COLO668 (cell line): ENCODE measurements around the gene CLIC6.

Source experiments
- DNase-seq: peaks from one replicate; lab custom pipeline; 2025; ENCODE audit not compliant: unreplicated experiment; lab: John Stamatoyannopoulos, UW

CLIC6 gene

DNA sequence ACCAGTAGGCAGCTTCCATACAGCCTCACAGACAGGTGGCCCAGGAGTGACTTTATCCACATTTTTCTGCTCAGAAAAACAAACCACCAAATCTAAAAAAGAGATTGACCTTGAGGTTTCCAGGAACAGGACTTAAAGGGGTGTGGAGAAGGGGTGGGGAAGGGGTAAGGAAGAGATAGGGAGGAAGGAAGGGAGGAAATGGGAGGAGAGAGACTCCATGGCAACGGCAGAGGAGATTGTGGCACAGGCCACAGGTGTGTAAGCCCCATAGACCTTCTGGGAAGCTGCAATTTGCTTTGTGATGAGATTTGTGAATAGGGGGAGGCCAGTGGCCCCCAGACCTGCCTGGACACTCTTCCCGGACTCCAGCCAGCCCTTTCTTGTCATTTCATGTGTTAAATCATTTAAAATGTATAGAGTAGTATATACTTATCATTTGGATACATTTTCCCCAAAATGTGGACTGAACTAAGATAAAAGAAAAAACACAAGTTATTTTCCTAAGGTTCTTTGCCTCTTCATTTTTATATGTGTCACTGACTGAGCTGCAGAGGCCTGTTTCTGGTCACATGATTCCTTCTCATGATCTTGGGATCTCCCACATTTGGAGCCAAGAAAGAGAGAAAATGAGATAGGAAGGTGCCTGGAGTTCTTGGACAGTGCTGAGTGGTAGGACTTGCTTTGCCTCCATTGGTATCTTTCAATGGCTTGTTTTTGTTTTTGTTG lies 55.5 kb downstream of the CLIC6 start:
- DNase-seq, result no peak

DNA sequence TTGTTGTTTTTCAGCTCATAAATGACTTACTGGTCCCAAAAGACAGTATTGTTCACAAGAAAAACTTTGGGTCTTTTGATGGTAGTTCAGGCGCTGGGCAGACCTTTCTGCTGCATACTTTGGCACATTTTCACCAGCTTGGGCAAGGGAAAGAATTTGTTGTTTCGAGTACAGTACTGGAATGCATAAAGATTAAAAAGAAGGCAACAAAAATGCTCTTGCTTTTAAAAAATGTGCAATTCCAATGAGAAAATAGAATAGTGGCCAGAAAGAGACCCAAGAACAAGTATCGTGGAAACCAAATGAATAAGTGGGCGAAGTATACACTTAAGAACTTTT lies 56.0 kb downstream of the CLIC6 start:
- no peak for DNase-seq

DNA sequence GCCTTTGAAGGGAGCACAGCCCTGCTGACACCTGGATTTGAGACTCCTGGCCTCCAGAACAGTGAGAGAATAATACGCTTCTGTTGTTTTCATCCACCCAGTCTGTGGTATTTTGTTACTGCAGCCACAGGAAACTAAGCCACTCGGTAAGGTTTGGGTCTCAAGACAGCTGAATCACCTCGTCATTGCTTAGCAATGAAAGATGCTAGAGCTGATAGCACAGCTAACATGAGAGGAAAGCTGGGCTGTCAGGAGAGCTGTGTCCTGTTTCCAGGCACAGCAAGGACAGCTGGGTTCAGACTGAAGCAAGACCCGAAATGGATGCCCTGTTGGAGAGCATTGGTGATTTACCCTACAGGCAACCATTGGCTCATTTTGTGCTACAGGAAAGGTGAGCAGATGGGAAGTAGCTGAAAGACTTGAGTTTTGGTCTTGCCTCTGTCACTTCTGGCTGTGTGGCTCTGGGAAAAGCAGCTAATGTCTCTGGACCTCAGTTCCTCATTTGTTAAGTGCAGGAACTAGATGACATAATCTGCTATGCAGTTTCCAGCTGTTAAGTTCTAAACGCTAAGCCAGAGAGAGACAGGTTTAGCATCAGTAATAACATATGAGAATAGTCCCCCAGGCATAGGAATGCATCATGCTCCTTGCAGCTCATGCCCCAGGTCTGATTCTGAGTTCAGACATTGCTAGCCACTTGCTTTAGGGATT lies 58.0 kb downstream of the CLIC6 start:
- no peak for DNase-seq

DNA sequence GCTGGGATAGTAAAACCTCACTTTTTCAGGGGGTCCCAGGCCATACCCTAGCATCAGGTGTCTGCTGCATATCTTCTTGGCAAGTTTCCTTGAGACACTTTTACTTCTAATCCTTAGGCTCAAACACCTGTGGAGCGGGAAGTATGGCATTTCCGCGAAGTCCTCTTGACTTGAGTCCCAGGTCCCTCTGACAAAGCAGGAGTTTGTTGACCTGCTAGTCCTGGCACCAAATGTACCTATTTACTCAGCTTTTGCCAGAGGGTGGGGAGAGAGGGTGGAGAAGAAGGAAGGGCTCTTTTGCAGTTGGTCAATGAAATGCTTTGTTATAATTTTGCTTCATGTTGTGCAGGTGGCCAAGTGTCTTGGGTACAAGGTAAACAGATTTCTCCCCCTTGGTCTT lies 59.7 kb downstream of the CLIC6 start:
- DNase-seq, result peak; percentile 23

DNA sequence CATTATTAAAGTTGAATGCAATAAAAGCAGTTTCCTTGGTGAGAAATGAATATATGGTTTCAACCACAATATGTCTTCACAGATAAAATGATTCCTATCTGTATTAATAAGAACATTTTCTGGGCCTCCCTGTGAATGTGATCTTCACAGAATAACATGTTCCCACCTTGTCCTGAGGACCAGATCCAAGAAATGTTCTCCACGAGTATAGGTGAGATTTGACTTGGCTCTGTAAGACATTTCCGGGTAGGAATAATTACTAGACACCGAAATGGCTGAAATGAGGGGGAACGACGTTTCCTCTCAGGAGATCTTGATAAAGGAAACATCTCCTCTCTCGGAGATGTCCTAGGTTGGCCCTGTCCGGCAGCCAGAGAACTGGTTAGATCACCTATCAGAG lies 61.4 kb downstream of the CLIC6 start:
- DNase-seq, result no peak

DNA sequence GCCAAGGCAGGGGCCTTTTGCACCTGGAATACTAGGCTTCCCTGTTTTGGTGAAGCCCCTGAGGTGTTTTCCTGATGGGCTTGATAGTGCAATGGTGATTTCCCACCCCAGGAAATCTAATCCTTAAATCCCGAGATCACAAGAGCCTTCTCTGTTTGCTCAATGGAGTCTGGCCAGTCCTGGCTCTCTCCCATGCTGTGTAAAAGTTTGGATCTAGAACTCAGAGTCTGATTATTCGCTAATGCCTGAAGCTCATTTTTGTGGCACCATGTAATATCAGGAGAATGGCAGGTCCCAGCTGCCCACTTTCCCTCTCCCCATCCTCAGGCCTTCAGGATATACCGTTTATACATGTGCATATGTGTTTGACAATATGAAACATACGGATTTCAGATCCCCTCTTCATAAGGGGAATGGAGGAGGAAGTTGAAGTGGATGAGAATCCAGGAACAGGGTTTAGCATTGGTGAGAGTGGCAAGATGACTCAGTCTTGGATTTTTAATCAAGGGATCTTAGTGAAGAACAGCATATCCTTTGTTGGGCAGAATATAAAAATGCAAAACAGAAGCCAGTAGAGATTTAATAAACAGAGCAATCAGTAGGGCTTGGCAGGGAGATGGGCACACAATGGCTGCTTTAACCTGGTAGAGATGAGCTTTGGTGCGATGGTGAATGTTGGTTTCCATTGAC lies 62.1 kb downstream of the CLIC6 start:
- DNase-seq, result no peak

DNA sequence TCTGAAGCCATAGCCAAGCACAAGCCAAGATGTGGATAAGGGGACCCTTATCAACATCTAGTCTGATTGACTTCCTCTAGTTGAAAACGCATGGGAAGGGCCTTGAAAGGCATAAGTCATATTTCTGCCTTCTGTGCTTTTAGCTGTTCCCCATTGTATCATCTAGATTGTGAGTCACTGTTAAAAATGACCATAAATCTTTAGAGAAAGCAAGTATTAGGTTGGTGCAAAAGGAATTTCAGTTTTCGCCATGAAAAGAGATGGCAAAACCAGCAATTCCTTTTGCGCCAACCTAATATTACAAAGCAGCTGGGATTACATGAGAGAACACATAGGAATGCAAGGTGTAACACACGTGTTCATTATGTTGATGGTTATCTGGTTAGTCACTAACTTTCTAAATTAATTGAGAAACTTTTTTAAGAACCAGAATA lies 63.6 kb downstream of the CLIC6 start:
- no peak for DNase-seq

DNA sequence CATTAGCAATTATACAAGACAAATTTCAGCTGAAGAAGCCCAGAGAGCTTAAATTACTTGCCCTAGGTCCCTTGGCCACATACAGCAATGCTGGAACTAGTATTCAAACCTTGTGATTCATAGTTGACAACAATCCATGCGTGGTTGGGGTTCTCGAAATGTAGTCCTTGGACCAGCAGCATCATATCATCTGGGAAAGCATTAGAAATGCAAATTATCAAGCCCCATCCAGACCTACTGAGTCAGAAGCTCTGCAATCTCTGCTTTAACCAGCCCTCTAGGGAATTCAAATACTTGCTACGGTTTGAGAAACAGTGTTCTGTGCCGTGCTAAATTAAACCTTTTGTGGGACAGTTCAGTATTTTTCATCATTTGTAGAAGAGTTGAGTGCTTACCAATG lies 65.1 kb downstream of the CLIC6 start:
- DNase-seq, result no peak

DNA sequence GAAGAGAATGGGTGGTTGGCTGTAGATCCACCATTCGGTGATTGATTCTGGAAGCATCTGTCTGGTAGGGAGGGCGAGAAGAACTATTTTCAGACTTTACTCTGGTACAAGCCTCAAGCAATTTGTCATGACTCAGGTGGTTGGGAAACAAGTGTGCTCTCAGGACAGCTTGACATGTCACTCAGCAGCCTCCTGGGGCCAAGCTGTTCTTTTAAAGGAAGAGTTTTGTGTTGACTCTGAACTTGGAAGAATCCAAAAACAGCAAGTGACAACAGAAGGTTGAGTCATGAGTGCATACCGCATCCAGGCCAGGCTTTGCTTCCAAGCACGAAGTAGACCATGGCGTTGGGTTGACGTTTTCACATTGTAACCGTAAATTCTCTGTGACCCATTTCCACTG lies 65.9 kb downstream of the CLIC6 start:
- no peak for DNase-seq

DNA sequence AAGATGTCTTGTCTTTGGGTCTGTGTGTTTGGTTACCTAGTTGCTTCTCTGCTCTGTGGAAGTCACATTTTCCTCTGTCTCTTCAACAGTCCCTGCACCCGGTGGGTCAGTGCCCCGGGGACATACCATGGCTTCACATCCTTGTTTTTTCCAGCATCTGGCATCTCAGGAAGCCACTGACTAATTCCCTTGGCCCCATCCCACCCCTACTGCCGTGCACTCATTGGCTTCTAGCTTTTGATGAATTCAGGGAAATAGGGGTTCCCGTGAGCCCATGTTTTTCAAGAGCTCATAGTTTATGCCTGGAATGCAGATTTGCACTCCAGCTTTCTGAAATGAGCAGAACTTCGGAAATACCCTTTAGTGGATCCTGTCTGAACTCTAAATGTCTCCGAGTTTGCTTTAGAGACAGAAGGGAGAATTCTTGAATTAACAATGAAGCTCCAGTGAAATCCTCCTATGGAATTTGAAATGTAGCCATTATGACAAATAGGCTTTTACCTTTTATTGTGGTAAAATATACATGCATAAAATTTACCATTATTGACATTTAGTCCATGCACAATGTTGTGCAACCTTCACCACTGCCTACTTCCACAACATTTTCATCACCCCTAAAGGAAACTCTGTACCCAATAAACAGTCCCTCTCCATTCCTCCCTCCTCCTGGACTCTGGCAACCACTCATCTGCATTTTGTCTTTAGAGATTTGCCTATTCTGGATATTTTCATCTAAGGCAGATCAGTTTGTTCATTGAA lies 67.5 kb downstream of the CLIC6 start:
- DNase-seq, result no peak

DNA sequence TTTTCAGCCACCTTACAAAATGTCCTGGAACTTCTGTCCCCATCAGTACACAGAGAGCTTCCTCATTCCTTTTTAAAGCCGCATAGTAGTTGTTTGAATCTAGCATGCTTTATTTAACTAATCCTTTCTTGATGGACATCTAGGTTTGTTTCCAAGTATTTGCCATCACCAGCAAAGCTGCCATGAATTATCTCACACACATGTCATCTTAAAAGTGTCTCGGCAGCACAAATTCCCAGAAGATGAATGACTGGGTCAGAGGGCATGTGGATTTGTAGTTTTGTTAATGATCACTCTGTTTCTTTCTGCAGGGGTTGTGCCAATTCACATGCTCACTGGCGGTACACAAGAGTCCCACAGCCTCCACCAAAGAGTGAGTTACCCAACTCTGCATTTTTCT lies 68.3 kb downstream of the CLIC6 start:
- no peak for DNase-seq

DNA sequence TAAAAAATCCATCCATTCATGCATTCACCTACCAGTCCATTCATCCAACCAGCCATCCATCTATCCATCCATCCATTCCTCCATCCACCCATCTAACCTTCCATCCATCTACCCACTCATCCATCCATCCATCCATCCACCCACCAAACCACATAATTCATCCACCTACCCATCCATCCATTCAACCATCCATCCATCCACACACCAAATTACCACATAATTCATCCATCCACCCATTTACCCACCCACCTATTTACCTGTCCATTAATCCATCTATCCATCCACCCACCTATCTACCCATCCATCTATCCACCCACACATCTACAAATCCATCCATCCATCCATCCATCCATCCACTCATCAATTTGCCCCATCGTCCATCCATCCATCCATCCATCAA lies 71.4 kb downstream of the CLIC6 start:
- DNase-seq, result no peak

DNA sequence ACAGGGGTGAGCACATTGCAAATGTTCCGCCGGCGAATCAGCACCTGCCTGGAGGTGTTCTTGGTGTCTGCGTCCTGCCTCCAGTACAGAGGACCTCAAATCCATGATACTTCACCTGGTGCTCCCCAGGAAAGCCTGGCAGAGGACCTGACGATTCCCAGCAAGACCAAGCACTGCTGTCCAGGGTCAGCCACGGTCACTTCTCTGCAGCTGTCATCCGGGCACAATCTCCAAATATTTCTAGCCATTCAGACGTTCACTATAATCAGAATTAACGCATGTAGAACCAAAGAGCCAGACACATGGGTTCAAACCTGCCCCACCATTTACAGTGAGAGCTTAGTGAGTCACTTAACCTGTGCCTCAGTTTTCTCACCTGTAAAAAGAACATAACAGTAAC lies 74.5 kb downstream of the CLIC6 start:
- DNase-seq, result no peak

DNA sequence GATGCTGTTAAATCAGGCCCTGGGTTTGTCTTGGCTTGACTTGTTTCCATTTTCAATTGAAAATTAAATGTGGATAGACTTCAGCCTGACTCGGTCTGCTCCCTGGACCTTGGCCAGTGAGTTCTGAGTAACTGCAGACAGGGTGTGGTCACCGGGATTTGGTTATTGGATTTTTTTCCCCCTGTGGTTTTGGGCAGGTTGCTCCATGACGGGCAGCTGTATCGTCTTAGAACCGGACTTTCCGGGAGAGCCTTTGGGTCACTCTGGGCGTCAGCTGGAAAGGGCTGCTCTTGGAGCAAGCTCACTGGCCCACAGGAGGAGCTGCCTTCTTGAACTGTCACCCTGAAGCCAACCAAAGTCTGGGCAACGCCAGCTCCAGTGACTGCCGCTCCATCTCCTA lies 75.0 kb downstream of the CLIC6 start:
- DNase-seq, result no peak

DNA sequence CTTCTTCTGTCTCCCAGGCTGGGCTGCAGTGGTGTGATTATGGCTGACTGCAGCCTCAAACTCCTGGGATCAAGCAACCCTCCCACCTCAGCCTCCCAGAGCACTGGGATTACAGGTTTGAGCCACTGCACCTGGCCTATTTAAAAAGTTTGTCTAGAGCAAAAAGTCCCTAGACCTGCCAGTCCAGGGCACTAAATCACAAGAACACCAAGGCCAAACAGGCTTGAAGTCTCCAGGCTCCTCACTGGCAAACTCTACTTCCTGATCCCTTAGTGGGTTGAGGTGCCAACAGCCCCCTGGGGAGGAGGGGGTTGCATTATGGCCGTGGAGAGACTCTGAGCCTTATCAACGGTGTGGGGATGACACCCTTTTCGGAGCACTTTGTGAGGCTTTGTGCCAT lies 76.0 kb downstream of the CLIC6 start:
- DNase-seq, result no peak

DNA sequence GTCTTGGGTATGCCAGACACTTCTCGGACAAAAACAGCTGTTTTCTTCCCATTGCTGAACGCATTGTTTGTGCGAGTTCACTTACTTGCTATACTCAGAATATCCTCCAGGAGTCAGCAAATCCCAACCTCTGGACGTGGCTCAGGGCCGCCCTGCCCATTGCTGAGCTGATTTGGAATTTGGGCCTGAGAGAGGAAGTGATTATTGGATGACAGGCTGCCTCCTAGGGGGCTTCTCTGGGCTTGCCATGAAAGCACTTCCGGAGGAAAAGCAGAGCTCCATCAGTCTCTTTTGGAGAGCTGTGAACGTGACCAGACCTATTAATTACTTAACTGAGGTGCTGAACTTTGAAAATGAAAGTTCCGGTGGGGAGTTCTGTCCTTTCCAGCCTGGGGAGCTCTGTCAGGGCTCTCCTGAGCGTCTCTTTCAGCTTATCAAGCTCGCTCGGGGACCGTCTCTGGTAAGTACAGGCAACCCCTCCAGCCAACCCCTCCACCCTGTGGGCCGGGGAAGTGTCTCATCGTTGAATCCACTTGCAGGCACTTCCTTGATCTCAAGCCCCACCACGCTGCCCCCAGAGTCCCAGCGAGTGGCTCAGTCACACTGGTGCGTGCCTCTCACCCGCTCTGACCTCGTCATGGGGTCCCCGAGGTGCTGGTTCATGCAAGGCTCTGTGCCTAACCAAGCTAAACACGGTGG lies 76.9 kb downstream of the CLIC6 start:
- DNase-seq, result peak; percentile 72

DNA sequence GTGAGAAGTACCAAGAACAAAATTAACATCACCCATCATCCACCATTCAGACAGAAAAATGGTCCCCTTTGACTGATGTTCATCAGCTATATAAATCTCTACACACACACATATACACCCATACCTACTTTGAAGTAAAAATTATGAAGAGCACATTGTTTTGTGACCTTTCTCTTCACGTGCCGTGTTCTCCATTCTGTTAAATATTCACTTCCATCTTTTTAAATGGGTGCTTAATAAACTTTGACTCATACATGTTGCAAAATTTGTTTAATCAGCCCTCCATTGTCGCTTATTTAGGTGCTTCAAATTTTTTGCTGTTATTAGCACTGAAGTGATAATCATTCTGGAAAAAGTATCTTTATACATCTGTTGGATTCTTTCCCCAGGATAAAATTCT lies 80.1 kb downstream of the CLIC6 start:
- DNase-seq, result no peak

DNA sequence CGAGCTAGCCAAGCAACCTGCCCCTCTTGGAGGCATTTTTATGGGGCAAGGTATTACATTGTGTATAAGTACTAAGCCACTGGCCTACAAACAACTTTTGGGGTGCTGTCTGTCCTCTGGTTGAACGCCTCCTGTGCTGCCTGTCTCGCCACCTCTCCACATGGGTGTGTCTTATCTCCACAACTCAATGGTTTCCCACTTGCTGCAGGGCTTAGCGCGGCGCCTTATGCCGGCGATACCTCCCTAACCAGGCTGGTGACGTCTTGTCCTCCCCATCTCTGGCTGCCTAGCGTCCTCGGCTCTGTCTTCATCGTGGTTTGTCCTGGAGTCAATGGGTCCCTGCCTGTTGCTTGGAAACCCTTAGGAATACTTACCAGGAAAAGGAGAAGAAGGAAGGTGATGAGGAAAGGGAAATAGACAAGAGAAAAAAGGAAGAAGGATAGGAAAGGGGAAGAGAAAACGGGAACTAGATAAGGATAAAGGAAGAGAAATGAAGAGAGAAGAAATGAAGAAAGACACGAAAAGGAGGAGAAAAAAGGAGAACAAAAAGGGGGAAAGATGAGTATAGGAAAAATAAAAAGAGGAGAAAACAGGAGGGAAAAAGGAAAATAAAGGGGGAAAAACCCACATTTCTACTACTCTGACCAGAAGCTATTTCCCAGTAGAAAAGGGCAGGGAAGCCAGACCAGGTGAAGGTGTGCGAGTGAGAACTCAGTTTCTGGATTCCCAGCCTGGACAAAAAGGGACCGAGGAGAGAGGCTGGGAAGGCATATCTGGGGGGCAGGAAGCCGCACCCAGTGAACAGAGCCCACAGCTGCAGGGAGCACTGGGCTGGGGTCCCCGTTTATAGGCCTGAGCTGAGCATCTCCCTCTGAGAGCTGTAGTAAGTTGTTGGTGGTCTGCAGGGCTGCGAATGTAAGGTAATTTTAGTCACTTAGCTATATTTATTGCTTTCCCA lies 86.2 kb downstream of the CLIC6 start:
- no peak for DNase-seq

DNA sequence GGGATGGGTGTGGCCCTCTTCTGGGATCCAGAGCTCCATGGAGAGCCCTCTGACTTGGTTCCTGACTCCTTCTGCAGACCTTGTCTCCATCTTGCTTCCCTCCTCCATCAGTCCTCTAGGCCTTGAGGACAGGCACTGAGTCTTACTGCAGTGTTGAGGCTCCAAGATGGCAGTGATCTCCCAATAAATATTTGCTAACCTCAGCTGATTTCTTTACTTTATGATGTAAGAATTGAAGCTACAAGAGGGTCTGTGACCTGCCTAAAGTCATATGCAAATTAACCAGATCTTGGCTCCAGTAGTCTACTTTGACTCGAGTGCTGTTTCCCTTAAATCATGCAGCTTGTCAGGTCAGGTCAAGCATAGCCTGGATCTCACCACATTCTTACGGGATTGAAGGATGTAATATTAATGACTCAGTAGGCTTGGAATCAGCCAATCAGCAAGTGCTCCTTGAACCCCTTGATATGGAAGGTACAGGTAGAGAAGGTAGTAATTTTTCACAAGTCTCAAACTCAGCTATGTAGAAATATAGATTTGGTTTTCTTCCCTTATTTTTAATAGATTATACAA lies 93.0 kb downstream of the CLIC6 start:
- DNase-seq, result no peak

DNA sequence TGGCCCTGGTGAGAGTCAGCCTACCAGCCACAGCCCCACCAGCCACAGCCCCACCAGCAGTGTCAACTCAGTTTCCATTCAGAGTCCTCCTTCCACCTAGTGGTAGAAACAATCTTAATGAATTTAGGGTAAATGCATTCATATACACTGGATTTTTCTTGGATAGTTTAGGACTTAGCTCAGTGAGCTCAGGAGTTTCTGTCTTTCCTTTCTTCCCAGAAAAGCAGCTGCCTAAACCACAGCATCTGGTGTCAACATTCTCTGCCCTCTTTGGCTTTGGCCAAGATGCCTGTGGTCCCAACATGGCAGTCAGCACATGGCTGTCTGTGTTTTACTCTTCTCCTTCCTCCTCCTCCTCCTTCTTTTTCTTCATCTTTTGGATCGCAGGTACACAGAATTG lies 94.0 kb downstream of the CLIC6 start:
- DNase-seq, result no peak
